ENCODE data around the gene FGFR1OP2.

Gene FGFR1OP2

GRCh38 chr12:27001663-27002062, 63.4 kb downstream of the FGFR1OP2 start:
- no peak for DNase-seq (ENCODE audit: low read depth in 2 of 3, low spot score in 1 of 3)

- DNase-seq (ENCODE audit: low read depth in 2 of 3, low spot score in 1 of 3), result no peak
Observed at GRCh38 chr12:27002141-27002540, 63.9 kb downstream of the FGFR1OP2 start.

DNA sequence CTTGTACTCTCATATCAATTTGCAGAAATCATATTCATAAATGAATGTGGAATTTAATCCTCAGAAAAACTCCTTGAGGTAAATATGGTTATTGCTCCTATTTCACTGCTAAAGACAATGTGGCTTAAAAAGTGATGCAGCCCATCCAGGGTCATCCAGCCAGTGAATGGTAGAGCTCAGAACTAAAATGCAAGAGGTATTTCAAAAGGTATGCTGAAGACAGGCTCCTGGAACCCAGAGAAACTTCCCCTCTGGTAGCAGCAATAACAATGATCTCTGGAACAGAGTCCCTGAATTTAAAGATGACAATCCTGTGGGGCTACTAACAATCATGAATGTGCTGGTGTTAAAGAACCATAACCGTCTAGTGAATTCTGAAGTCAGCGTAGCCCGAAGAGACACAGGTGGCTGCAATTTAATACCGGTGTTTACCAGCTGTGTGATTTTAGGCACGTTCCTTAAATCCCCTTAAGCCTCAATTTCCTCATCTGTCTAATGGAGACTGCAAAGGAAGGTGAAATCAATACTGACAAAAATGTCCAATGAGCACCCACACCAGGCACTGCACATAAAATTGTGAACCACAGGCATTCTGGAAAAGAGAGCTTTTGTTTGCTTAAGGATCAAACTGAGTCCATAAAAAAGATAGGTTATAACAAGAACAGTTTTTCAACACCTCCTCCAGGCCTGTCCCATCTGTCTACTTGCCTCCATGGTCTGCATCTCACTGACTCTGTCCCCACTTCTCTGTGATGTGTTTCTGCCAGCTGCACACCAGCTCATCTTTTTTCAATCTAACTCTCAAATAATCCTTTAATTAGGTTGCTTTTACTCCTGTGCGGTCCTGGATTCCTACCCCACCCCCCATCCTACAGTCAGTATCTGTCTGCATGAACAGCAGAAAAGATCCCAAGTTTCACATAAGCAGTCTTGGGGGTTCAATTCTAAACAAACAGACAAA, 65.4 kb downstream of the FGFR1OP2 start:
- DNase-seq (ENCODE audit: low read depth in 2 of 3, low spot score in 1 of 3), result no peak

- DNase-seq (ENCODE audit: low read depth in 2 of 3, low spot score in 1 of 3), result no peak
Observed at GRCh38 chr12:27005495-27005894, 67.2 kb downstream of the FGFR1OP2 start.

GRCh38 chr12:27006797-27007467, 68.7 kb downstream of the FGFR1OP2 start:
- DNase-seq (ENCODE audit: low read depth in 2 of 3, low spot score in 1 of 3), result no peak

DNA sequence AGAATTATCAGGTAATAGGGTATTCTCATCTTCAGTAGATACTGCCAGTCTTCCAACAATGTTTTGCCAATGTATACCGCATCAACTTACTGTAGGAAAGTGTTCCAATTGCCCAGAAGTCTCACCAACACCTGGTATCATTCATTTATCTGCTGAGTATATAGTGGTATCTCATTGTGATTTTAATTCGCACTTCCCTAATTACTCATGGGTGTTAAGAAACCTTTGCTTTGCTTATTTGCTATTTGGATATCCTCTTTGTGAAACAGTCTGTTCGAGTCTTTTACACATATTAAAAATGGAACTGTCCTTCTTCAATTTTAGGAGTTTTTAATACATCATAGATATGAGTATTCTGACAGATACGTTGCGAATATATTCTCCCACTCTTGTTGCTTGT, 69.8 kb downstream of the FGFR1OP2 start:
- no peak for DNase-seq (ENCODE audit: low read depth in 2 of 3, low spot score in 1 of 3)

- no peak for DNase-seq (ENCODE audit: low read depth in 2 of 3, low spot score in 1 of 3)
Observed at GRCh38 chr12:27009881-27010301, 71.6 kb downstream of the FGFR1OP2 start.

DNA sequence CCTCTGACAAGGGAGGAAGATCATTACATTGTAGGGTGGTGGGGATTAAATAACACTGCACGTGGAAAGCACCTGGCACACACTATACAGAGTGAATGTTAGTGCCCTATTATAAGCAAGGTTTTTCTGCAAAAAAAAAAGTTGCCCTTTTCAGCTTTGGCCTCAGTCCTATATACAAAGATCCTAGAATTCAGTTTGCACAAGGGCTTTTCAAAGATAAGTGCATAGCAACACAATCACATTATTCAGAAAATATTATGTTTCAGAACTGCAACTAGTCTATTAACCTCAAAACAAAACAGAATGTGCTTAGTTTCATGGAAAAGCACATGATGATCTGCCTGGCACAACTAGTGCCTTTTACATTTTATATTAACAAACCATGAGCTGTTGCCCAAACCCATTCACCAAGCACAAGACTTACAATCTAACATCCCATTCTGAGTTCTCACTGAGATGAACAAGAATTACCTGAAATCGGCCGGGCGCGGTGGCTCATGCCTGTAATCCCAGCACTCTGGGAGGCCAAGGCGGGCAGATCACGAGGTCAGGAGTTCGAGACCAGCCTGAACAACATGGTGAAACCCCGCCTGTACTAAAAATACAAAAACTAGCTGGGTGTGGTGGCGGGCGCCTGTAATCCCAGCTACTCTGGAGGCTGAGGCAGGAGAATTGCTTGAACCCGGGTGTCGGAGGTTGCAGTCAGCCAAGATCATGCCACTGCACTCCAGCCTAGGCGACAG, 74.1 kb downstream of the FGFR1OP2 start:
- DNase-seq (ENCODE audit: low read depth in 2 of 3, low spot score in 1 of 3), result no peak

DNA sequence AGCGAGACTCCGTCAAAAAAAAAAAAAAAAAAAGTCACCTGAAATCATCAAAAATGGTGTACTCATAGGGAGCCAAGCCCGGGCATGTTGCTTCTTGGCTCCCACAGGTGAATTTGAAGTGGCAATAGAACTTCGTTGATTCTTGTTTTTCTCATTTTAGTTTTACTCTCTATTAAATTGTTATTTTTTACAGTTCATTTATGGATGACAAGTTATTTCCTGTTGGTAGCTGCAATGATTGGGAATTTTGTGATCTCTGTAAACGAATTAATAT, 74.6 kb downstream of the FGFR1OP2 start:
- DNase-seq (ENCODE audit: low read depth in 2 of 3, low spot score in 1 of 3), result no peak

DNA sequence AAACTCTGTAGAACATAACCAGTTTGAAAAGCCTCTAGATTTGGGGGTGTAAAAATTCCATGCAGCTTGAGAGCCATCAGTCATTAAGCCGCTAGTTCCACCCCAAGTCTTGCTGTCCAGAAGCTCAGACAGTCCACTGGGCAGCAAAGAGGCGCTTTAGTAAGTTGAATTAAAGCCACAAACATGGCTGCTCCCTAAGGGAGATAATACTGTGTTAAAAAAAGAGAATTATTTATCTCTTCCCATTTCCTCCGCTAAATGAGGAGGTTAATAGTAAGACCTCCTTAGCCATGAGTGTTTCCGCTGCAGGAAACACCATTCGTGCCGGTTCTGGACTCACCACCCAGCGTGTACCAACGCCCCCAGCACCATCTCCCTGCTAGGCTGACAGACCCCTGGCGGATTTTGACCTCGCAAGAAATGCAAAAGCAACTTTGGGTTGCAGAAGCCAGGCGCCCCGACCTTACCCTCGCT, 75.4 kb downstream of the FGFR1OP2 start:
- DNase-seq (ENCODE audit: low read depth in 2 of 3, low spot score in 1 of 3), result peak in 1 of 3 donors; percentile 29

- peak; percentile 88 to 92 (median 89) for DNase-seq (ENCODE audit: low read depth in 2 of 3, low spot score in 1 of 3)
Observed at GRCh38 chr12:27014085-27014858, 76.0 kb downstream of the FGFR1OP2 start, which contains the start of gene TM7SF3. TM7SF3 (minus strand) TSS chr12:27014384; CDS start chr12:27014168, 216 bp downstream.

DNA sequence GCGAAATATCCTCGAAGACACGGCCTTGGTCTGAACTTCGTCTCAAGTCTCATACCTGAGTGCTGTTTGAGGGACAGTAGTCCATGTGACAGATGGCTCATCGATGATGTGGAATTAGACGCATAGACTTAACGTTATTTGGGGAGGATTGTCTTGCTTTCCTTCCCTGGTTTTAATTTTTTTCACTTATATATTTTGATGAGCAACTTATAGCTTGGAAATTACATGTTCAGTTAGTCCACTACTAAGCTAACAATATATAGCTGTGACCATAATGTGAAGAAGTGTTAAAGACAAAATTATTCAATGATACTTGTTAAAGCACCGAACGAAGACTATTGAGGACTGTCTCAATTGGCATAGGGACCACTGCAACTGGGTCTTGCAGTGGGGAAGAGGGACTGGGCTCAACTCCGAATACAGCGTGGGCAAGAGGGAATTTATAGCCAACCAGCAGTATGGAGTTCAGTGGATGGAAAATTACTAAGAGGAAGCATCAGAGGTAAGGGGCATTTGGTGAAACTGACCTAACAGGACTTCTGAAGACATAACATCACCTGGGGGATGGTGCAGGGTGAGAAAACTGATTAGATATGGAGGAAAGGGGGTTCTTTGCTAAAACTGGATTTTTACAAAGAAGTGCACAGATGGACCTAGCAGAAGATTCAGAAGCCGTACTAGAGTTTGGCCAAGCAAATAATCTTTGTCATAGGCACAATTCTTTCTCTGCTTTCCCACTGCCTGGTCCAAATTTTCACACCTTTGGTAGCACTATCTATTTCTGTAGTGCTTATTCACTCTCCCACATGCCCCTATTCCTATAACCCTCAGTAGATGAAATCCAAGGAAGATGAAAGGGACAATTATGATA, 76.8 kb downstream of the FGFR1OP2 start:
- DNase-seq (ENCODE audit: low read depth in 2 of 3, low spot score in 1 of 3), result no peak

- DNase-seq (ENCODE audit: low read depth in 2 of 3, low spot score in 1 of 3), result no peak
Observed at GRCh38 chr12:27015730-27016076, 77.4 kb downstream of the FGFR1OP2 start.
